Neural progenitor cell (in vitro differentiated cells): ENCODE data around the gene FAM185A.
"Not testable (repeated sequence)": the region's sequence is repeated elsewhere in the genome, so short reads cannot be mapped to it uniquely, and the experiment has no call there.

ENCODE experiments used
- CTCF ChIP-seq: fragments of 200-600 bp; sonication (generic); IDR thresholded peaks from 2 replicates; pipeline ENCODE4 v1.5.1; 2017; ENCODE audit warnings: antibody characterized with exemption, mild to moderate bottlenecking
- EZH2 ChIP-seq: fragments of 200-600 bp; sonication (generic); IDR thresholded peaks from 2 replicates; pipeline ENCODE4 v1.6.1; 2017; ENCODE audit warnings: antibody characterized with exemption, mild to moderate bottlenecking, moderate library complexity

GRCh38 chr7:102745494-102746288 is 3.1 kb upstream of the FAM185A start:
- TF ChIP-seq EZH2, CTCF: not testable (repeated sequence)
